Chondrocyte (in vitro differentiated cells): ENCODE data around the gene RCC2. TPM values are rescaled to one million over a fixed set of nuclear protein-coding genes. Genes with fewer than 3 reads are reported as not detected.

Experiments
- DNase-seq: peaks from one replicate; pipeline ENCODE4 v3.0.0; 2021; ENCODE audit warnings: mixed read lengths, low spot score
- H3K27ac Mint-ChIP-seq: one replicate; pipeline ENCODE4 v1.8.0; 2021; ENCODE audit warnings: mild to moderate bottlenecking, moderate library complexity, mixed read lengths; ENCODE audit not compliant: unreplicated experiment
- H3K27me3 Mint-ChIP-seq: 2 replicates; pipeline ENCODE4 v1.8.0; 2021; ENCODE audit warnings: low read depth, mixed read lengths
- H3K36me3 Mint-ChIP-seq: 2 replicates; pipeline ENCODE4 v1.8.0; 2021; ENCODE audit warnings: low read depth, mixed read lengths
- H3K4me1 Mint-ChIP-seq: 2 replicates; pipeline ENCODE4 v1.8.0; 2021; ENCODE audit warnings: low read depth, mild to moderate bottlenecking, mixed read lengths
- H3K4me3 Mint-ChIP-seq: one replicate; pipeline ENCODE4 v1.8.0; 2021; ENCODE audit warnings: mild to moderate bottlenecking, moderate library complexity, mixed read lengths; ENCODE audit not compliant: unreplicated experiment
- H3K9me3 Mint-ChIP-seq: 2 replicates; pipeline ENCODE4 v1.8.0; 2021; ENCODE audit warnings: low read depth, mixed read lengths
- total RNA-seq: library from RNA; stranded (reverse); gene quantifications from 3 replicates; pipeline ENCODE4 v1.2.1, GENCODE V29; 2021
- TF ChIP-seq, protein P1 (sequence below): fragments of 200-600 bp; sonication (generic); IDR thresholded peaks from 2 replicates; pipeline ENCODE4 v1.5.0; 2021; ENCODE audit warnings: antibody characterized with exemption, mild to moderate bottlenecking, moderate library complexity

RCC2 gene
- total RNA-seq, 1 donor from 2014 or later: 90.0 TPM

DNA sequence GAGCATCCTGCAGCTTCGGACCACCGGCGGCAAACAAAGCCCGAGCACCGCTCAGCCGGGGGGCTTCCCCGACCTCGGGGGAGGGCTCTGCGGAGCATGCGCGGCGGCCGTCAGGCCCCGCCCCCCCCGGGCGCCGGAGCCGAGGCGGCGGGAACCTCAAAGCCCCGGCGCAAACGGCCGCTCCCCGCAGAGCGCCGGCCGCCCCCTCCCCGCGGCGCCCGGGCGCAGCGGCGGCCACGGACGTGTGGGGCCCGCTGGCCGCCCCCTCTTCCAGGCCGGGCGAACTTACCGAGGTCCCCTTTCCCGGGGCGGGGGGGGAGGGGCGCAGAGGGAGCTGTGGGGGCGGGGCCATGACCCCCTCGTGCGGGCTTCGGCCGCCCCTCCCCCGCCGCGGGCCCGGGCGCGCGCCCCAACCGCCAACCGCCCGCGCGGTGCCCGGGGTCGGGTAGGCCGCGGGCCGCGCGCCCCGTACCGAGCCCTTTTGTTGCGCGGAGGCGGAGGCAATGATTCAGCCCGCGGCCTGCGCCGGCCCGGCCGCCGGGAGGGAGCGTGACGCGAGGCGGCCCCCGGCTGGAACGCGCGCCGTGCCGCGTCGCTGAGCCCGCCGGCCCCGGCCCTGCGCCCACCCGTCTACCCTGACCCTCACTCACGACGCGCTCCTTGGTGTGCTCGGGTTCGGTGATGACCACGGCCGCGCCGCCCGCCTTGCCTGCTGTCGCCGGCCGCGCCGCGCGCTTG lies 1.7 kb downstream of the RCC2 start:
- no peaks in the 10 kb centered on the region for H3K36me3 Mint-ChIP-seq
- no peaks in the 10 kb centered on the region for H3K9me3 Mint-ChIP-seq
- no peak overlapping the region for H3K27ac Mint-ChIP-seq
- peak overlapping the region; percentile 75 for H3K4me3 Mint-ChIP-seq
- no peaks in the 10 kb centered on the region for H3K27me3 Mint-ChIP-seq
- TF ChIP-seq, protein P1, sequence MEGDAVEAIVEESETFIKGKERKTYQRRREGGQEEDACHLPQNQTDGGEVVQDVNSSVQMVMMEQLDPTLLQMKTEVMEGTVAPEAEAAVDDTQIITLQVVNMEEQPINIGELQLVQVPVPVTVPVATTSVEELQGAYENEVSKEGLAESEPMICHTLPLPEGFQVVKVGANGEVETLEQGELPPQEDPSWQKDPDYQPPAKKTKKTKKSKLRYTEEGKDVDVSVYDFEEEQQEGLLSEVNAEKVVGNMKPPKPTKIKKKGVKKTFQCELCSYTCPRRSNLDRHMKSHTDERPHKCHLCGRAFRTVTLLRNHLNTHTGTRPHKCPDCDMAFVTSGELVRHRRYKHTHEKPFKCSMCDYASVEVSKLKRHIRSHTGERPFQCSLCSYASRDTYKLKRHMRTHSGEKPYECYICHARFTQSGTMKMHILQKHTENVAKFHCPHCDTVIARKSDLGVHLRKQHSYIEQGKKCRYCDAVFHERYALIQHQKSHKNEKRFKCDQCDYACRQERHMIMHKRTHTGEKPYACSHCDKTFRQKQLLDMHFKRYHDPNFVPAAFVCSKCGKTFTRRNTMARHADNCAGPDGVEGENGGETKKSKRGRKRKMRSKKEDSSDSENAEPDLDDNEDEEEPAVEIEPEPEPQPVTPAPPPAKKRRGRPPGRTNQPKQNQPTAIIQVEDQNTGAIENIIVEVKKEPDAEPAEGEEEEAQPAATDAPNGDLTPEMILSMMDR: no peak
- no peak for DNase-seq
- peaks cover 46% of the 10 kb centered on the region for H3K4me1 Mint-ChIP-seq

DNA sequence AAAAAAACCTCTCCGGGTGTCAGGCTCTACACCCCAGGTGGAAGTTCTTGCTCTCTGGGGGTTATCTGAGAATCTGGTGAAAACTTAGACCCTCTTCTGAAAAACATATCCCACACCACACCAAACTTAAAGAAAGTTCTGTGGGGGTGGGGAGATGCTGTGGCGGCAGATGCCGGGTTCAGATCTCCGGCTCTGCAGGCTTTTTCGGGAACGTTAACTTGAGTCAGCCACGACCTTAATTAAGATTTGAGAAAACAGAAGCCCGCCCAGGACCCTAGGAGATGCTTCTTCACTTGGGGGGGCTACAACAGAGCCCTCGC lies 2.3 kb downstream of the RCC2 start:
- no peaks in the 10 kb centered on the region for H3K9me3 Mint-ChIP-seq
- peak overlapping the region; percentile 75 for H3K4me3 Mint-ChIP-seq
- H3K27me3 Mint-ChIP-seq: no peaks in the 10 kb centered on the region
- peaks cover 45% of the 10 kb centered on the region for H3K4me1 Mint-ChIP-seq
- H3K27ac Mint-ChIP-seq: peak overlapping the region; percentile 76
- DNase-seq: no peak
- H3K36me3 Mint-ChIP-seq: no peaks in the 10 kb centered on the region
- TF ChIP-seq, protein P1: no peak

DNA sequence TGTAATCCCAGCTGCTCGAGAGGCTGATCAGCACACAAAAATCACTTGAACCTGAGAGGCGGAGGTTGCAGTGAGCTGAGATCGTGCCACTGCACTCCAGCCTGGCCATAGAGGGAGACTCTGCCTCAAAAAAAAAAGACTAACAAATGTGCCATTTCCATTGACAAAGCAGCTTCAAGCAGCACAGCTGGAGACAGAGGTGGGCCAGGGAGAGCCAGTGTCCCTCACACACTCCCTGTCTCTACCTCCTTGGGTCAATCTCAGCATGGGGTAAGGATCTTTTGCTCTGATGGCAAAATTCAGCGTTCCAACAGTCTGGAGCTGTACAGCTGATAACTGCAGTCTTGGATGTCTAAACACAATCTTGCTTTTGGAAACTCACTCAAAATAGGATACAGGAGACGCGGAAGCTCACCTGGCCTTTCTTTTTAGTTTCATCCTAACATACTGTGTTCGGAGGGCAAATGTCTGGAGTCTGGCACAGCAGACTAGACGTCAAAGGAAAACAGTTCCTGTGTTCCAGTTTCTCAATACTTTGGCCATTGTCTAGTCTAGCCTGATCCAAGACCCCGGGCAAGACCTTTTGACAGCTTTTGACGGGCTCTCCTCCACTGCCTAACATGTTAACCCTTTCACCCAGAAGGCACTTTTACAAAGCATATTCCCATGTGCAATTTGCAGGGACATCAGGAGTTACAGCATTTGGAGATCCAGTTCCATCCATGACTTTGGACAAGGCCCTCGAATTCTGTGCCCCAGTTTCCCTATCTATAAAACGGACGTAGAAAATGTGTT lies 2.9 kb downstream of the RCC2 start:
- H3K27ac Mint-ChIP-seq: peak overlapping the region; percentile 76
- peaks cover 41% of the 10 kb centered on the region for H3K4me1 Mint-ChIP-seq

DNA sequence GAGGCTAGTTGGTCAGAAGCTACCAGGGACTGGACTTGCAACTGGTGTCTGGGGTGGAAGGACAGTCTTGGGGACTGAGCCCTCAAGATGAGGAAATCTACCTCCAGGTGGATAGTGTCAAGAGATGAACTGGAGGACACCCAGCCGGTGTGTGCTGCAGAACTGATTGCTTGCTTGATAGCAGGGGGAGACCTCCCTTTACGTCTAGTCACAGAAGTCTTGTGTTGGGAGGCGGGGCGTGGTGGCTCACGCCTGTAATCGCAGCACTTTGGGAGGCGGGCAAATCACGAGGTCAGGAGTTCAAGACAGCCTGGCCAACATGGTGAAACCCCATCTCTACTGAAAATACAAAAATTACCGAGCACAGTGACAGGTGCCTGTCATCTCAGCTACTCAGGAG lies 4.9 kb downstream of the RCC2 start:
- Mint-ChIP-seq H3K36me3 (peaks cover 2% of the 10 kb centered on the region), H3K27ac (no peak overlapping the region), H3K4me3 (no peak overlapping the region), H3K9me3 (no peaks in the 10 kb centered on the region), H3K4me1 (peaks cover 22% of the 10 kb centered on the region), H3K27me3 (no peaks in the 10 kb centered on the region)
- DNase-seq: no peak
- TF ChIP-seq, protein P1: no peak

More for the DNA sequence above, 2.9 kb downstream of the RCC2 start:
- no peaks in the 10 kb centered on the region for H3K9me3 Mint-ChIP-seq
- no peaks in the 10 kb centered on the region for H3K27me3 Mint-ChIP-seq
- DNase-seq: no peak
- peak overlapping the region; percentile 75 for H3K4me3 Mint-ChIP-seq
- H3K36me3 Mint-ChIP-seq: peaks cover under 1% of the 10 kb centered on the region
- TF ChIP-seq, protein P1: no peak

DNA sequence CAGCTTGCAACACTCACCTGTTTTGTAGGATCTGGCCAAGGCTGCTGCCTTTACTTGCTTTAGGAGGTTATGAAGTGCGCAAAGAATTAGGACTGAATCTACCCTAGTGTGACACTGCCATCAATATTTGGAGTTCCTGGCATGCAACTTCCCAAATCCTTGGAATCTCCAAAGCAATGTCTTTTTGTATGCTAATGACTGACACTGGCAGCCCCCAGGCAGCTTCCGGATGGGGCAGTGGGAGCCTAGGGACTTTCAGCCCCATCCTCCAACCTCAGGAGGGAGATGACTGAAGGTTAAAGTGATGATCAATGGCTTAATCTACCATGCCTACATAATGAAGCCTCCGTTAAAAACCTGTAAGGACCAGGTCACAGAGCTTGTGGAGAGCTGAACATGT lies 5.5 kb downstream of the RCC2 start:
- Mint-ChIP-seq H3K4me1 (peaks cover 22% of the 10 kb centered on the region), H3K27me3 (no peaks in the 10 kb centered on the region), H3K9me3 (no peaks in the 10 kb centered on the region), H3K36me3 (peaks cover 5% of the 10 kb centered on the region), H3K4me3 (no peak overlapping the region), H3K27ac (no peak overlapping the region)
- TF ChIP-seq, protein P1: no peak
- DNase-seq: no peak
